Measurements from ENCODE around the gene PARN.

Gene PARN

GRCh38 chr16:14500791-14501190, 129.3 kb downstream of the PARN start:
- no peak for ATAC-seq
- TF ChIP-seq, protein P1, sequence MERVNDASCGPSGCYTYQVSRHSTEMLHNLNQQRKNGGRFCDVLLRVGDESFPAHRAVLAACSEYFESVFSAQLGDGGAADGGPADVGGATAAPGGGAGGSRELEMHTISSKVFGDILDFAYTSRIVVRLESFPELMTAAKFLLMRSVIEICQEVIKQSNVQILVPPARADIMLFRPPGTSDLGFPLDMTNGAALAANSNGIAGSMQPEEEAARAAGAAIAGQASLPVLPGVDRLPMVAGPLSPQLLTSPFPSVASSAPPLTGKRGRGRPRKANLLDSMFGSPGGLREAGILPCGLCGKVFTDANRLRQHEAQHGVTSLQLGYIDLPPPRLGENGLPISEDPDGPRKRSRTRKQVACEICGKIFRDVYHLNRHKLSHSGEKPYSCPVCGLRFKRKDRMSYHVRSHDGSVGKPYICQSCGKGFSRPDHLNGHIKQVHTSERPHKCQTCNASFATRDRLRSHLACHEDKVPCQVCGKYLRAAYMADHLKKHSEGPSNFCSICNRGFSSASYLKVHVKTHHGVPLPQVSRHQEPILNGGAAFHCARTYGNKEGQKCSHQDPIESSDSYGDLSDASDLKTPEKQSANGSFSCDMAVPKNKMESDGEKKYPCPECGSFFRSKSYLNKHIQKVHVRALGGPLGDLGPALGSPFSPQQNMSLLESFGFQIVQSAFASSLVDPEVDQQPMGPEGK (CRISPR knock-in tag; IDR thresholded peaks at IDR 0.05; ENCODE audit: borderline replicate concordance) = no peak
- TF ChIP-seq ZC3H10 (CRISPR knock-in tag; IDR thresholded peaks at IDR 0.05) (no peak), GLIS3 (CRISPR knock-in tag; IDR thresholded peaks at IDR 0.05) (no peak), ISL1 (CRISPR knock-in tag; IDR thresholded peaks at IDR 0.05) (no peak), OSR1 (CRISPR knock-in tag; IDR thresholded peaks at IDR 0.05) (no peak), POU6F1 (CRISPR knock-in tag; IDR thresholded peaks at IDR 0.05; ENCODE audit: borderline replicate concordance, low read depth) (no peak), BACH2 (CRISPR knock-in tag; IDR thresholded peaks at IDR 0.05; ENCODE audit: borderline replicate concordance) (no peak), PPARA (CRISPR knock-in tag; IDR thresholded peaks at IDR 0.05; ENCODE audit: borderline replicate concordance) (no peak), ZFP3 (CRISPR knock-in tag; IDR thresholded peaks at IDR 0.05) (no peak), ZNF70 (CRISPR knock-in tag; IDR thresholded peaks at IDR 0.05) (no peak), RARB (CRISPR knock-in tag; IDR thresholded peaks at IDR 0.05) (no peak), ZFP30 (CRISPR knock-in tag; IDR thresholded peaks at IDR 0.05) (no peak), ARNTL (CRISPR knock-in tag; IDR thresholded peaks at IDR 0.05; ENCODE audit: borderline replicate concordance, low read depth) (no peak), ZNF565 (CRISPR knock-in tag; conservative IDR thresholded peaks at IDR 0.05; ENCODE audit: low read depth) (no peak), CSRNP3 (CRISPR knock-in tag; IDR thresholded peaks at IDR 0.05) (no peak), TOX (CRISPR knock-in tag; IDR thresholded peaks at IDR 0.05; ENCODE audit: borderline replicate concordance) (no peak)
- TF ChIP-seq, protein P2, sequence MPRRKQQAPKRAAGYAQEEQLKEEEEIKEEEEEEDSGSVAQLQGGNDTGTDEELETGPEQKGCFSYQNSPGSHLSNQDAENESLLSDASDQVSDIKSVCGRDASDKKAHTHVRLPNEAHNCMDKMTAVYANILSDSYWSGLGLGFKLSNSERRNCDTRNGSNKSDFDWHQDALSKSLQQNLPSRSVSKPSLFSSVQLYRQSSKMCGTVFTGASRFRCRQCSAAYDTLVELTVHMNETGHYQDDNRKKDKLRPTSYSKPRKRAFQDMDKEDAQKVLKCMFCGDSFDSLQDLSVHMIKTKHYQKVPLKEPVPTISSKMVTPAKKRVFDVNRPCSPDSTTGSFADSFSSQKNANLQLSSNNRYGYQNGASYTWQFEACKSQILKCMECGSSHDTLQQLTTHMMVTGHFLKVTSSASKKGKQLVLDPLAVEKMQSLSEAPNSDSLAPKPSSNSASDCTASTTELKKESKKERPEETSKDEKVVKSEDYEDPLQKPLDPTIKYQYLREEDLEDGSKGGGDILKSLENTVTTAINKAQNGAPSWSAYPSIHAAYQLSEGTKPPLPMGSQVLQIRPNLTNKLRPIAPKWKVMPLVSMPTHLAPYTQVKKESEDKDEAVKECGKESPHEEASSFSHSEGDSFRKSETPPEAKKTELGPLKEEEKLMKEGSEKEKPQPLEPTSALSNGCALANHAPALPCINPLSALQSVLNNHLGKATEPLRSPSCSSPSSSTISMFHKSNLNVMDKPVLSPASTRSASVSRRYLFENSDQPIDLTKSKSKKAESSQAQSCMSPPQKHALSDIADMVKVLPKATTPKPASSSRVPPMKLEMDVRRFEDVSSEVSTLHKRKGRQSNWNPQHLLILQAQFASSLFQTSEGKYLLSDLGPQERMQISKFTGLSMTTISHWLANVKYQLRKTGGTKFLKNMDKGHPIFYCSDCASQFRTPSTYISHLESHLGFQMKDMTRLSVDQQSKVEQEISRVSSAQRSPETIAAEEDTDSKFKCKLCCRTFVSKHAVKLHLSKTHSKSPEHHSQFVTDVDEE (CRISPR knock-in tag; IDR thresholded peaks at IDR 0.05) = no peak

- TF ChIP-seq CREB5 (CRISPR knock-in tag; IDR thresholded peaks at IDR 0.05; ENCODE audit: low read depth) = no peak
- no peak for TF ChIP-seq ZFP3 (CRISPR knock-in tag; IDR thresholded peaks at IDR 0.05)
- no peak for TF ChIP-seq GLIS3 (CRISPR knock-in tag; IDR thresholded peaks at IDR 0.05)
- TF ChIP-seq CSRNP3 (CRISPR knock-in tag; IDR thresholded peaks at IDR 0.05) = no peak
- no peak for TF ChIP-seq POU6F1 (CRISPR knock-in tag; IDR thresholded peaks at IDR 0.05; ENCODE audit: borderline replicate concordance, low read depth)
- TF ChIP-seq CSDC2 (CRISPR knock-in tag; IDR thresholded peaks at IDR 0.05) = no peak
- no peak for TF ChIP-seq TOX (CRISPR knock-in tag; IDR thresholded peaks at IDR 0.05; ENCODE audit: borderline replicate concordance)
- TF ChIP-seq ZNF70 (CRISPR knock-in tag; IDR thresholded peaks at IDR 0.05) = no peak
- no peak for ATAC-seq
Measured at GRCh38 chr16:14499110-14499509, 130.9 kb downstream of the PARN start.

All from SK-N-SH treated with all-trans-retinoic acid at 6 μM for 48 hours (cell line).